RWPE2 (cell line): Measurements from ENCODE around the gene CPXM2.

Source experiments
- ATAC-seq: fragments of 200-7000 bp; cut with Tn5 transposase; 3 replicates; pipeline ENCODE4 v1.9.1; 2021; ENCODE audit warnings: low read depth
- DNase-seq: peaks from one replicate; pipeline ENCODE4 v3.0.0-alpha.2; 2020; ENCODE audit warnings: low spot score
- H3K27ac ChIP-seq: fragments of 450-650 bp; 2 replicates; pipeline ENCODE4 v1.5.1; 2017; ENCODE audit warnings: mild to moderate bottlenecking; ENCODE audit not compliant: poor library complexity, severe bottlenecking
- H3K27me3 ChIP-seq: fragments of 250-450 bp; sonication (Bioruptor Pico); 2 replicates; pipeline ENCODE4 v1.5.1; 2021; ENCODE audit warnings: mild to moderate bottlenecking, moderate library complexity; ENCODE audit not compliant: insufficient read depth, poor library complexity, severe bottlenecking
- H3K36me3 ChIP-seq: fragments of 250-450 bp; sonication (Bioruptor Pico); 2 replicates; pipeline ENCODE4 v1.5.1; 2020; ENCODE audit warnings: low read depth, mild to moderate bottlenecking, moderate library complexity
- H3K4me1 ChIP-seq: fragments of 250-450 bp; sonication (Bioruptor Pico); 2 replicates; pipeline ENCODE4 v1.5.1; 2021; ENCODE audit warnings: mild to moderate bottlenecking, moderate library complexity; ENCODE audit not compliant: insufficient read depth, poor library complexity, severe bottlenecking
- H3K4me3 ChIP-seq: fragments of 250-450 bp; sonication (Bioruptor Pico); 2 replicates; pipeline ENCODE4 v1.5.1; 2021; ENCODE audit warnings: mild to moderate bottlenecking, moderate library complexity; ENCODE audit not compliant: severe bottlenecking
- H3K9me3 ChIP-seq: fragments of 250-450 bp; sonication (Bioruptor Pico); 2 replicates; pipeline ENCODE4 v1.5.1; 2021; ENCODE audit warnings: mild to moderate bottlenecking, moderate library complexity; ENCODE audit not compliant: severe bottlenecking
- CTCF ChIP-seq: fragments of 450-650 bp; IDR thresholded peaks from one replicate; pipeline ENCODE4 v1.5.1; 2017; ENCODE audit warnings: mild to moderate bottlenecking, moderate library complexity; ENCODE audit not compliant: poor library complexity, severe bottlenecking

CPXM2 gene

GRCh38 chr10:123888751-123889150, 2.9 kb downstream of the CPXM2 start:
- Histone ChIP-seq H3K27me3 (no peaks in the 10 kb centered on the region), H3K4me3 (no peak overlapping the region), H3K36me3 (no peaks in the 10 kb centered on the region), H3K4me1 (peaks cover 7% of the 10 kb centered on the region), H3K27ac (no peak overlapping the region), H3K9me3 (no peaks in the 10 kb centered on the region)
- no peak for DNase-seq
- TF ChIP-seq CTCF: no peak
- ATAC-seq: no peak

GRCh38 chr10:123888256-123888655, 3.4 kb downstream of the CPXM2 start:
- no peak overlapping the region for H3K27ac ChIP-seq
- peaks cover 7% of the 10 kb centered on the region for H3K4me1 ChIP-seq
- DNase-seq (no peak), ATAC-seq (no peak)
- no peaks in the 10 kb centered on the region for H3K36me3 ChIP-seq
- no peaks in the 10 kb centered on the region for H3K27me3 ChIP-seq
- H3K4me3 ChIP-seq: no peak overlapping the region
- no peak for TF ChIP-seq CTCF
- H3K9me3 ChIP-seq: no peaks in the 10 kb centered on the region

GRCh38 chr10:123886292-123886691, 5.3 kb downstream of the CPXM2 start:
- no peak for TF ChIP-seq CTCF
- no peaks in the 10 kb centered on the region for H3K9me3 ChIP-seq
- peaks cover 7% of the 10 kb centered on the region for H3K4me1 ChIP-seq
- ATAC-seq: no peak
- no peaks in the 10 kb centered on the region for H3K27me3 ChIP-seq
- no peaks in the 10 kb centered on the region for H3K36me3 ChIP-seq
- no peak overlapping the region for H3K4me3 ChIP-seq
- no peak overlapping the region for H3K27ac ChIP-seq
- no peak for DNase-seq

GRCh38 chr10:123885406-123886170, 6.0 kb downstream of the CPXM2 start:
- no peak overlapping the region for H3K27ac ChIP-seq
- TF ChIP-seq CTCF: no peak
- no peak overlapping the region for H3K4me3 ChIP-seq
- peaks cover 7% of the 10 kb centered on the region for H3K4me1 ChIP-seq
- no peaks in the 10 kb centered on the region for H3K27me3 ChIP-seq
- DNase-seq (no peak), ATAC-seq (no peak)
- no peaks in the 10 kb centered on the region for H3K36me3 ChIP-seq
- no peaks in the 10 kb centered on the region for H3K9me3 ChIP-seq

- ATAC-seq: no peak
- H3K9me3 ChIP-seq: no peaks in the 10 kb centered on the region
- H3K4me1 ChIP-seq: peaks cover 7% of the 10 kb centered on the region
- no peak overlapping the region for H3K4me3 ChIP-seq
- no peak for DNase-seq
- TF ChIP-seq CTCF: no peak
- no peak overlapping the region for H3K27ac ChIP-seq
- H3K27me3 ChIP-seq: no peaks in the 10 kb centered on the region
- no peaks in the 10 kb centered on the region for H3K36me3 ChIP-seq
Observed at GRCh38 chr10:123884907-123885381, 6.7 kb downstream of the CPXM2 start.
